ENCODE data around the gene PRKD1.

Gene PRKD1

DNA sequence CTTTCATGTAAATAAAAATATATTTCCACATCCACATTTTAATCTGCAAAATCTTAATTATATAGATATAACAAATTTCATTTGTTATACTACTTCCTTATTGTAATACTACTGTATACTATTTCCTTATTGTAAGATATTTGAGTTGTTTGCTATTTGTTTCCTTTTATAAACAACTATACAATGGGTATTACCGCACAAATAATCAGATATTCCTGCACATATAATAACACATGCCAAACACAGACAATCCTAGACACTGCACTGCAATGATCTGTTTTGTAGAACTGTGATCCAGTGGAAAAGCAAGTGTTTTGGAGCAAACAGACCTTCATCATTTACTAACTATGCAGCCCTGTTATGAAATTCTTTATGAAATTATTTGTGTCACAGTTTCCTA lies 30.5 kb downstream of the PRKD1 start:
- Mint-ChIP-seq H3K27me3 (ENCODE audit: low read depth, poor library complexity) (no peaks in the 10 kb centered on the region), H3K27ac (no peak overlapping the region), H3K4me3 (no peak overlapping the region), H3K4me1 (peaks cover 7% of the 10 kb centered on the region), H3K36me3 (ENCODE audit: low read depth) (no peaks in the 10 kb centered on the region), H3K9me3 (no peaks in the 10 kb centered on the region)
- TF ChIP-seq, protein P1, sequence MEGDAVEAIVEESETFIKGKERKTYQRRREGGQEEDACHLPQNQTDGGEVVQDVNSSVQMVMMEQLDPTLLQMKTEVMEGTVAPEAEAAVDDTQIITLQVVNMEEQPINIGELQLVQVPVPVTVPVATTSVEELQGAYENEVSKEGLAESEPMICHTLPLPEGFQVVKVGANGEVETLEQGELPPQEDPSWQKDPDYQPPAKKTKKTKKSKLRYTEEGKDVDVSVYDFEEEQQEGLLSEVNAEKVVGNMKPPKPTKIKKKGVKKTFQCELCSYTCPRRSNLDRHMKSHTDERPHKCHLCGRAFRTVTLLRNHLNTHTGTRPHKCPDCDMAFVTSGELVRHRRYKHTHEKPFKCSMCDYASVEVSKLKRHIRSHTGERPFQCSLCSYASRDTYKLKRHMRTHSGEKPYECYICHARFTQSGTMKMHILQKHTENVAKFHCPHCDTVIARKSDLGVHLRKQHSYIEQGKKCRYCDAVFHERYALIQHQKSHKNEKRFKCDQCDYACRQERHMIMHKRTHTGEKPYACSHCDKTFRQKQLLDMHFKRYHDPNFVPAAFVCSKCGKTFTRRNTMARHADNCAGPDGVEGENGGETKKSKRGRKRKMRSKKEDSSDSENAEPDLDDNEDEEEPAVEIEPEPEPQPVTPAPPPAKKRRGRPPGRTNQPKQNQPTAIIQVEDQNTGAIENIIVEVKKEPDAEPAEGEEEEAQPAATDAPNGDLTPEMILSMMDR (IDR thresholded peaks at IDR 0.05), result no peak
- DNase-seq, result no peak

GRCh38 chr14:29896354-29896821 lies 31.3 kb downstream of the PRKD1 start:
- TF ChIP-seq, protein P1 (IDR thresholded peaks at IDR 0.05), result no peak
- H3K9me3 Mint-ChIP-seq, result no peaks in the 10 kb centered on the region
- H3K27me3 Mint-ChIP-seq (ENCODE audit: low read depth, poor library complexity), result no peaks in the 10 kb centered on the region
- no peaks in the 10 kb centered on the region for H3K36me3 Mint-ChIP-seq (ENCODE audit: low read depth)
- peaks cover 7% of the 10 kb centered on the region for H3K4me1 Mint-ChIP-seq
- no peak overlapping the region for H3K27ac Mint-ChIP-seq
- DNase-seq, result no peak
- H3K4me3 Mint-ChIP-seq, result no peak overlapping the region

DNA sequence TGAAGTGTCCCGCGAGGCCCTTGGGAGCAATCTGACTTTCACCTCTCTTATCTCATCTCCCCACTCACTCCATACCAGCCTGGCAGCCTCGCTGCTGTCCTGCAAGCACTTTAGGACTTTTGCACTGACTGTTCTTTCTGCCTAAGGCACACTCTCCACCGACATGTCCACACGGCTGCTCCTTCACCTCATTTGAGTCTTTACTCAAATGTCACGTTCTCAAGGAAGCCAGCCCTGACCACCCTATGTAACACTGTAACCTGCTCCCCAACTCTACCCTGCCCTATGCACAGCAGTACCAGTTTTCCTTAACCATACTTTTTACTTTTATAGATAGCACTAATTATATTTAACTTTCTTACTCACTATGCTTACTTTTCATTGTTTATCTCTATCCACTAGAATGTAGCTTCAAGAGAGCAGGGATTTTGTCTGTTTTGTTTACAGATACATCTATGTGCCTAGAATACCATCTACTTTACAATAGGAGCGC lies 32.0 kb downstream of the PRKD1 start:
- Mint-ChIP-seq H3K27ac (peak overlapping the region; percentile 66), H3K27me3 (ENCODE audit: low read depth, poor library complexity) (no peaks in the 10 kb centered on the region), H3K36me3 (ENCODE audit: low read depth) (no peaks in the 10 kb centered on the region), H3K9me3 (no peaks in the 10 kb centered on the region), H3K4me3 (no peak overlapping the region), H3K4me1 (peaks cover 7% of the 10 kb centered on the region)
- DNase-seq, result no peak
- TF ChIP-seq, protein P1 (IDR thresholded peaks at IDR 0.05), result no peak

- TF ChIP-seq, protein P1 (IDR thresholded peaks at IDR 0.05), result no peak
- no peaks in the 10 kb centered on the region for H3K9me3 Mint-ChIP-seq
- peaks cover 7% of the 10 kb centered on the region for H3K4me1 Mint-ChIP-seq
- H3K27ac Mint-ChIP-seq, result no peak overlapping the region
- no peaks in the 10 kb centered on the region for H3K36me3 Mint-ChIP-seq (ENCODE audit: low read depth)
- DNase-seq, result no peak
- no peak overlapping the region for H3K4me3 Mint-ChIP-seq
- no peaks in the 10 kb centered on the region for H3K27me3 Mint-ChIP-seq (ENCODE audit: low read depth, poor library complexity)
Measured at GRCh38 chr14:29893989-29894388, 33.7 kb downstream of the PRKD1 start.

DNA sequence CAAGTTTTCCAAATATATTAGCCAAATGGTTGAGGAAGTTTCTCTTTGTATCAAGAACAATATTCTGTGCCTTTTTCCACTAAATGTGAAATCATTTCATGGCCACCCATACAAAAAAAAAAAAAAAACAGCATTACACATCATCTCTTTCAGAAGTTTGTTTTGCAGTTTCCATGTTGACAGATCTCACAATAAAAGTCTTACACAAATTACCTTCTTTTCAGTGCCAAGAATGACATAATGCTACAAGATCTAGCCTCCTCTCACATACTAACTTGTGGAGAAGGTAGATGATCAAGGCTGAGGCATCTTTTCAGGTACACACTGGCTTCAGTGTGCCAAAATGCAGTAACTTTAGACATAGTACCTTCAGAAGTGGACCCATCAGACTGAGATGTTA lies 35.3 kb downstream of the PRKD1 start:
- Mint-ChIP-seq H3K27me3 (ENCODE audit: low read depth, poor library complexity) (no peaks in the 10 kb centered on the region), H3K9me3 (no peaks in the 10 kb centered on the region), H3K4me3 (no peak overlapping the region), H3K27ac (no peak overlapping the region), H3K4me1 (peaks cover 7% of the 10 kb centered on the region), H3K36me3 (ENCODE audit: low read depth) (no peaks in the 10 kb centered on the region)
- TF ChIP-seq, protein P1 (IDR thresholded peaks at IDR 0.05), result no peak
- DNase-seq, result no peak

GRCh38 chr14:29885988-29886387 lies 41.7 kb downstream of the PRKD1 start:
- no peak overlapping the region for H3K27ac Mint-ChIP-seq
- H3K4me3 Mint-ChIP-seq, result no peak overlapping the region
- TF ChIP-seq, protein P1 (IDR thresholded peaks at IDR 0.05), result no peak
- H3K4me1 Mint-ChIP-seq, result no peaks in the 10 kb centered on the region
- H3K27me3 Mint-ChIP-seq (ENCODE audit: low read depth, poor library complexity), result no peaks in the 10 kb centered on the region
- no peak for DNase-seq
- H3K36me3 Mint-ChIP-seq (ENCODE audit: low read depth), result no peaks in the 10 kb centered on the region
- H3K9me3 Mint-ChIP-seq, result peaks cover 7% of the 10 kb centered on the region
